Subcutaneous adipose tissue (tissue), 4 donors: ENCODE data around the gene RHBG. TPM values are rescaled to one million over a fixed set of nuclear protein-coding genes. Genes with fewer than 3 reads are reported as not detected.

ENCODE experiments used
- total RNA-seq, 4 donors: library from RNA; depleted of rRNA; stranded (reverse); fragments of >200 nt; gene quantifications; one replicate each; pipeline ENCODE4 v1.1.0, GENCODE V29; 2016
- TF ChIP-seq, protein P1 (sequence below): fragments of 450-650 bp; IDR thresholded peaks from one replicate; pipeline ENCODE4 v1.5.1; 2016; ENCODE audit warnings: low read depth, mild to moderate bottlenecking, control low read depth, antibody characterized with exemption, moderate library complexity

RHBG gene
- total RNA-seq, 4 donors from 2014 or later, result not detected

- TF ChIP-seq, protein P1, sequence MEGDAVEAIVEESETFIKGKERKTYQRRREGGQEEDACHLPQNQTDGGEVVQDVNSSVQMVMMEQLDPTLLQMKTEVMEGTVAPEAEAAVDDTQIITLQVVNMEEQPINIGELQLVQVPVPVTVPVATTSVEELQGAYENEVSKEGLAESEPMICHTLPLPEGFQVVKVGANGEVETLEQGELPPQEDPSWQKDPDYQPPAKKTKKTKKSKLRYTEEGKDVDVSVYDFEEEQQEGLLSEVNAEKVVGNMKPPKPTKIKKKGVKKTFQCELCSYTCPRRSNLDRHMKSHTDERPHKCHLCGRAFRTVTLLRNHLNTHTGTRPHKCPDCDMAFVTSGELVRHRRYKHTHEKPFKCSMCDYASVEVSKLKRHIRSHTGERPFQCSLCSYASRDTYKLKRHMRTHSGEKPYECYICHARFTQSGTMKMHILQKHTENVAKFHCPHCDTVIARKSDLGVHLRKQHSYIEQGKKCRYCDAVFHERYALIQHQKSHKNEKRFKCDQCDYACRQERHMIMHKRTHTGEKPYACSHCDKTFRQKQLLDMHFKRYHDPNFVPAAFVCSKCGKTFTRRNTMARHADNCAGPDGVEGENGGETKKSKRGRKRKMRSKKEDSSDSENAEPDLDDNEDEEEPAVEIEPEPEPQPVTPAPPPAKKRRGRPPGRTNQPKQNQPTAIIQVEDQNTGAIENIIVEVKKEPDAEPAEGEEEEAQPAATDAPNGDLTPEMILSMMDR, result no peak
Observed at GRCh38 chr1:156429313-156430060, 60.5 kb downstream of the RHBG start.

- TF ChIP-seq, protein P1, result no peak
Observed at GRCh38 chr1:156430303-156430702, 61.3 kb downstream of the RHBG start.

- TF ChIP-seq, protein P1, result no peak
Observed at GRCh38 chr1:156430866-156431265, 61.9 kb downstream of the RHBG start.

DNA sequence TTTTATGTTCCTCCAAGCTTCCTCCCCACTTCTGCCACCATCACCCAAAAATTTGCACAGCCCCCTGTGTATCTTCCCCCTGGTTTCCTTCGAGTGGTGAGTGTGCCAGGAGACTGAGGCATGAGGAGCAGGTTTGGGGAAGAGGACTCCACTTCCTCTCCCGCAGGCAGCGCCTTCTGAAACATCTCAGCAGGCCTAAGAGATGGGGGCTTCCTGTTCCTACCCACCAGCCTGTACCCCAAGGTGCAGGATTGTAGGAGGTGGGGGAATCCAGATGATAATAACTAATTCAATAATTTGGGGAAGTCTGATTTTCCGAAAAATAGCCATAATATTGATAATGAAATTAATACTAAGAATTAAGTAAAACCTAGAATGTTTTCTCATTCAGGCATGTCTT lies 62.4 kb downstream of the RHBG start:
- TF ChIP-seq, protein P1, result no peak

DNA sequence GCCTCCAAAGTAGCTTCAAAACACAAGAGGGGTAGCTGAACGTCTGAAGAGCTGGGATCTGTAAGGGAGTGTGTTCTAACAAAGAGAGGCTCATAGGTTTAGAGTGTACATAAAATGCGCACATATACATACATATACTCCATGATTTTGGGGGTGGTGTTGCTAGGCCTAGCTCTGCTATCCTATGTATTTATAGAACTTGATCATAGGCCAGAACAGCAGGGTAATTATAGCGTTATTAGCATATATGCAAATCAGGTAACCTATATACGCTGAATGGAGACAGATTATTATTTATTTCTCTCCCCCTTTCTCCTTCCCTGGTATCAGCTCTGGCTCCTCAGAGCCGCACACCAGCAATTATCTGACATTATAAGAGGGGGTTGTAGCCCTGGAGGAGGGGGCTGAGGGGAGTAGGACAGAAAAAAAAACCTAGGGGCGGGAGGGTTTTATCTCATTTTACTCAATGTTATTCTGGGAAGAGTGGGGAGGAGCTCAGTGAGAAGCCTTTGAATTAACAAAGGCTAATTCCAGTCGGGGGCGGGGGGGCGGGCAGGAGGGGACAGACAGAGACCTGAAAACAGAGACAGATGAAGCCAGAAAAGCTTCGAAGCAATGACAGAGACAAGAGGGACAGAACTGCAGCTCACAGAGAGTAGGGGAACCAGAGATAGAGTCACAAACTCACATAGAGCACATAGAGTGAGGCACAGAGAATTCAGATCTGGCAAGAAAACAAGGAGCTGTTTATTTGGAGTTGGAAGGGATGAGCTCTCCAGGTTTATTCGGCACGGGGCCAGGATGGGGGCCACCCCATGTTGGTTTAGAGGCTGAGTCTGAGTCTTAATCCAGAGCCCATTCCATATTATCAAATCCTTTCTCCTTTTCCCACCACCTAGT lies 63.0 kb downstream of the RHBG start:
- TF ChIP-seq, protein P1, result no peak

GRCh38 chr1:156432669-156433018 lies 63.6 kb downstream of the RHBG start:
- TF ChIP-seq, protein P1, result no peak

- TF ChIP-seq, protein P1, result no peak
Observed at GRCh38 chr1:156433032-156433431, 64.0 kb downstream of the RHBG start.
